GM12892 (cell line): ENCODE results near the gene GPRC5C.

Source experiments
- POLR2A ChIP-seq: IDR thresholded peaks from 2 replicates; pipeline ENCODE4 v1.6.1; 2011; ENCODE audit warnings: low read depth, low read length, control low read depth
- POLR2AphosphoS5 ChIP-seq: IDR thresholded peaks from 2 replicates; pipeline ENCODE4 v1.6.1; 2011; ENCODE audit warnings: low read depth, low read length, control low read depth

- no peak for TF ChIP-seq POLR2A
- TF ChIP-seq POLR2AphosphoS5, result no peak
Observed at GRCh38 chr17:74446551-74447500, 14.9 kb downstream of the GPRC5C start.
